Adipocyte (in vitro differentiated cells): ENCODE data around the gene PLD1.
"Not testable (repeated sequence)": the region's sequence is repeated elsewhere in the genome, so short reads cannot be mapped to it uniquely, and the experiment has no call there.

Experiments
- DNase-seq: peaks from one replicate; pipeline ENCODE4 v3.0.0-alpha.2; 2015; ENCODE audit warnings: low read depth
- H3K27me3 ChIP-seq: replicated peaks from 2 replicates; pipeline ENCODE4 v1.7.0; 2013; ENCODE audit warnings: mild to moderate bottlenecking, low read length, moderate library complexity; ENCODE audit not compliant: control insufficient read depth, insufficient read depth
- H3K36me3 ChIP-seq: 2 replicates; pipeline ENCODE4 v1.7.0; 2013; ENCODE audit warnings: low read length, mild to moderate bottlenecking, moderate library complexity; ENCODE audit not compliant: control insufficient read depth, insufficient read depth, severe bottlenecking
- H3K4me1 ChIP-seq: 2 replicates; pipeline ENCODE4 v1.7.0; 2013; ENCODE audit warnings: mild to moderate bottlenecking, low read length, moderate library complexity; ENCODE audit not compliant: control insufficient read depth, insufficient read depth
- H3K4me3 ChIP-seq: 2 replicates; pipeline ENCODE4 v1.7.0; 2013; ENCODE audit warnings: mild to moderate bottlenecking, low read length, moderate library complexity
- H3K9ac ChIP-seq: 2 replicates; pipeline ENCODE4 v1.7.0; 2013; ENCODE audit warnings: mild to moderate bottlenecking, low read length, moderate library complexity
- H3K9me3 ChIP-seq: 2 replicates; pipeline ENCODE4 v1.7.0; 2013; ENCODE audit warnings: mild to moderate bottlenecking, low read length, moderate library complexity; ENCODE audit not compliant: control insufficient read depth

Gene PLD1

GRCh38 chr3:171649267-171649666 is 161.0 kb downstream of the PLD1 start:
- Histone ChIP-seq H3K27me3 (no peaks in the 10 kb centered on the region), H3K9ac (no peak overlapping the region), H3K9me3 (no peaks in the 10 kb centered on the region), H3K4me3 (no peak overlapping the region), H3K4me1 (peaks cover 22% of the 10 kb centered on the region), H3K36me3 (no peaks in the 10 kb centered on the region)
- DNase-seq: no peak

- H3K27me3 ChIP-seq: no peaks in the 10 kb centered on the region
Observed at GRCh38 chr3:171648069-171648468, 162.2 kb downstream of the PLD1 start.

GRCh38 chr3:171646357-171647133 is 163.7 kb downstream of the PLD1 start:
- Histone ChIP-seq H3K9me3 (no peaks in the 10 kb centered on the region), H3K36me3 (no peaks in the 10 kb centered on the region), H3K4me1 (peaks cover 16% of the 10 kb centered on the region), H3K9ac (peak overlapping the region; percentile 49), H3K4me3 (no peak overlapping the region), H3K27me3 (no peaks in the 10 kb centered on the region)
- peak; percentile 88 for DNase-seq

More at GRCh38 chr3:171648069-171648468, 162.2 kb downstream of the PLD1 start:
- H3K4me3 ChIP-seq: no peak overlapping the region
- peaks cover 16% of the 10 kb centered on the region for H3K4me1 ChIP-seq
- H3K9ac ChIP-seq: no peak overlapping the region
- DNase-seq: no peak
- no peaks in the 10 kb centered on the region for H3K36me3 ChIP-seq
- no peaks in the 10 kb centered on the region for H3K9me3 ChIP-seq

- Histone ChIP-seq H3K4me1 (peaks cover 25% of the 10 kb centered on the region), H3K36me3 (no peaks in the 10 kb centered on the region), H3K9me3 (no peaks in the 10 kb centered on the region), H3K4me3 (no peak overlapping the region), H3K9ac (no peak overlapping the region), H3K27me3 (no peaks in the 10 kb centered on the region)
- no peak for DNase-seq
Observed at GRCh38 chr3:171644681-171645080, 165.6 kb downstream of the PLD1 start.

- H3K36me3 ChIP-seq: no peaks in the 10 kb centered on the region
- peaks cover 16% of the 10 kb centered on the region for H3K4me1 ChIP-seq
- no peak for DNase-seq
- no peak overlapping the region for H3K9ac ChIP-seq
- no peaks in the 10 kb centered on the region for H3K27me3 ChIP-seq
- no peak overlapping the region for H3K4me3 ChIP-seq
- no peaks in the 10 kb centered on the region for H3K9me3 ChIP-seq
Observed at GRCh38 chr3:171643681-171644080, 166.6 kb downstream of the PLD1 start.

GRCh38 chr3:171643033-171643432 is 167.2 kb downstream of the PLD1 start:
- Histone ChIP-seq H3K4me1 (peaks cover 16% of the 10 kb centered on the region), H3K9ac (no peak overlapping the region), H3K27me3 (no peaks in the 10 kb centered on the region), H3K4me3 (no peak overlapping the region), H3K36me3 (no peaks in the 10 kb centered on the region), H3K9me3 (no peaks in the 10 kb centered on the region)
- no peak for DNase-seq

GRCh38 chr3:171640520-171641412 is 169.5 kb downstream of the PLD1 start:
- DNase-seq: peak; percentile 55
- H3K27me3 ChIP-seq: no peaks in the 10 kb centered on the region
- peak overlapping the region; percentile 4 for H3K9ac ChIP-seq
- H3K36me3 ChIP-seq: no peaks in the 10 kb centered on the region
- H3K4me3 ChIP-seq: no peak overlapping the region
- H3K9me3 ChIP-seq: no peaks in the 10 kb centered on the region
- peaks cover 9% of the 10 kb centered on the region for H3K4me1 ChIP-seq

GRCh38 chr3:171636666-171637065 is 173.6 kb downstream of the PLD1 start:
- H3K27me3 ChIP-seq: no peaks in the 10 kb centered on the region
- H3K4me1 ChIP-seq: peaks cover 9% of the 10 kb centered on the region
- no peaks in the 10 kb centered on the region for H3K36me3 ChIP-seq
- no peak overlapping the region for H3K9ac ChIP-seq
- no peak for DNase-seq
- H3K9me3 ChIP-seq: no peaks in the 10 kb centered on the region
- H3K4me3 ChIP-seq: no peak overlapping the region

- Histone ChIP-seq H3K9me3 (no peaks in the 10 kb centered on the region), H3K4me1 (no peaks in the 10 kb centered on the region), H3K9ac (no peak overlapping the region), H3K4me3 (no peak overlapping the region), H3K36me3 (no peaks in the 10 kb centered on the region), H3K27me3 (no peaks in the 10 kb centered on the region)
- DNase-seq: no peak
Observed at GRCh38 chr3:171632766-171633165, 177.5 kb downstream of the PLD1 start.

GRCh38 chr3:171626799-171627198 is 183.5 kb downstream of the PLD1 start:
- H3K4me3 ChIP-seq, H3K4me1 ChIP-seq, H3K36me3 ChIP-seq, H3K27me3 ChIP-seq, DNase-seq, H3K9me3 ChIP-seq, H3K9ac ChIP-seq: not testable (repeated sequence)

- no peak for DNase-seq
- H3K4me1 ChIP-seq: peaks cover 4% of the 10 kb centered on the region
- no peaks in the 10 kb centered on the region for H3K9me3 ChIP-seq
- no peak overlapping the region for H3K4me3 ChIP-seq
- no peaks in the 10 kb centered on the region for H3K27me3 ChIP-seq
- no peaks in the 10 kb centered on the region for H3K36me3 ChIP-seq
- H3K9ac ChIP-seq: no peak overlapping the region
Observed at GRCh38 chr3:171622126-171622525, 188.2 kb downstream of the PLD1 start.
